ENCODE data around the gene TMEM92.

DNA sequence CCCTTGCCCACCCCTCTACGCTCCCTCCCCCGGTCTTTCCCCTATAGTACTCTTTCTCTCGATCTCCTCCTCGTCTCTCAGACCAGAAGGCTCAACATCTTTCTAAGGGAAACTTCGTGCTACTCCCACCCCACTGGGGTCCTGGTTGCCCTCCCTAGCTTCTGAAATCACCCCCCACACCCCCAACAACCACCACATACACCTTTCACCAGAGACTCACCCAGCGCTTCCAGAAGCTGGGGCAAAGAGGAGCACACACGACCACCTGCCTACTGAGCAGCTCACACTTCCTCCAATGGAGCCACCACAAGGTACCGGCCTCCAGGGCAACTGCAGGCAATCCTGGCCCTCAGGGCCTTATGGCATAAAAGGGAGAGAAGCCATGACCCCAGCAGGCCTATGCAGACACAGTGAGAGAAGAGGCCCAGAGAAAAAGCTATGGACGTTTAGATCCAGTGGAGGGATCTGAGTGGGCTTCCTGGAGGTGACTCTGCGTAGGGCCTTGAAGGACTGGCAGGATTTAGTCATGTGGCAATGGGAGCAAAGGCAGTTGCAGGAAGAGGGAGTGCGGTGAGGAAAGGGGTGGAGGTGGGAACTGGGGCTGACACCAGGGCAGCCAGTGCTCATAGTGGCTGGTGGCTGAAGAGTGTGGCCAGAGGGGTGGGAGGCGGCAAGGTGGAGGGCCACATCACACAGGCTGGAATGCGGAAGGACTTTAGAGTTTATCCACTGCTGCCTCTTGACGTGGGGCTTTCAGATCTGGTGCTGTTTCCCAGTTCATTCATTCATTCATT is 12.1 kb upstream of the TMEM92 start:
- TF ChIP-seq POLR2A (IDR thresholded peaks at IDR 0.05), result no peak
- TF ChIP-seq, protein P1, sequence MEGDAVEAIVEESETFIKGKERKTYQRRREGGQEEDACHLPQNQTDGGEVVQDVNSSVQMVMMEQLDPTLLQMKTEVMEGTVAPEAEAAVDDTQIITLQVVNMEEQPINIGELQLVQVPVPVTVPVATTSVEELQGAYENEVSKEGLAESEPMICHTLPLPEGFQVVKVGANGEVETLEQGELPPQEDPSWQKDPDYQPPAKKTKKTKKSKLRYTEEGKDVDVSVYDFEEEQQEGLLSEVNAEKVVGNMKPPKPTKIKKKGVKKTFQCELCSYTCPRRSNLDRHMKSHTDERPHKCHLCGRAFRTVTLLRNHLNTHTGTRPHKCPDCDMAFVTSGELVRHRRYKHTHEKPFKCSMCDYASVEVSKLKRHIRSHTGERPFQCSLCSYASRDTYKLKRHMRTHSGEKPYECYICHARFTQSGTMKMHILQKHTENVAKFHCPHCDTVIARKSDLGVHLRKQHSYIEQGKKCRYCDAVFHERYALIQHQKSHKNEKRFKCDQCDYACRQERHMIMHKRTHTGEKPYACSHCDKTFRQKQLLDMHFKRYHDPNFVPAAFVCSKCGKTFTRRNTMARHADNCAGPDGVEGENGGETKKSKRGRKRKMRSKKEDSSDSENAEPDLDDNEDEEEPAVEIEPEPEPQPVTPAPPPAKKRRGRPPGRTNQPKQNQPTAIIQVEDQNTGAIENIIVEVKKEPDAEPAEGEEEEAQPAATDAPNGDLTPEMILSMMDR (IDR thresholded peaks at IDR 0.05), result no peak
- no peak for TF ChIP-seq POLR2AphosphoS5 (IDR thresholded peaks at IDR 0.05)

Data from breast epithelium (tissue), 3 donors.